Endodermal cell (in vitro differentiated cells): ENCODE data around the gene OR6B1. TPM values are rescaled to one million over a fixed set of nuclear protein-coding genes. Genes with fewer than 3 reads are reported as not detected.

Experiments used
- DNase-seq: peaks from one replicate; pipeline ENCODE4 v3.0.0-alpha.2; 2017
- H3K27ac ChIP-seq: 2 replicates; pipeline ENCODE4 v1.5.1; 2013; ENCODE audit warnings: mild to moderate bottlenecking, low read depth, low read length, moderate library complexity
- H3K27me3 ChIP-seq: 2 replicates; pipeline ENCODE4 v1.6.1; 2013; ENCODE audit warnings: mild to moderate bottlenecking, low read length, moderate library complexity; ENCODE audit not compliant: insufficient read depth, control insufficient read depth, poor library complexity, severe bottlenecking
- H3K36me3 ChIP-seq: 2 replicates; pipeline ENCODE4 v1.7.0; 2013; ENCODE audit warnings: mild to moderate bottlenecking, low read length, moderate library complexity; ENCODE audit not compliant: control insufficient read depth, insufficient read depth
- H3K4me1 ChIP-seq: one replicate; pipeline ENCODE4 v1.7.0; 2013; ENCODE audit warnings: low read length; ENCODE audit not compliant: control insufficient read depth, insufficient read depth
- H3K4me3 ChIP-seq: 2 replicates; pipeline ENCODE4 v1.5.1; 2013; ENCODE audit warnings: mild to moderate bottlenecking, low read length, moderate library complexity
- H3K9ac ChIP-seq: 2 replicates; pipeline ENCODE4 v1.6.1; 2013; ENCODE audit warnings: mild to moderate bottlenecking, low read length, moderate library complexity; ENCODE audit not compliant: poor library complexity, severe bottlenecking; ENCODE audit errors: extremely low read depth
- H3K9me3 ChIP-seq: 2 replicates; pipeline ENCODE4 v1.6.1; 2013; ENCODE audit warnings: mild to moderate bottlenecking, low read length, moderate library complexity; ENCODE audit not compliant: control insufficient read depth
- H3K27ac Mint-ChIP-seq: 2 replicates; pipeline ENCODE4 v1.8.0; 2020; ENCODE audit warnings: mixed read lengths
- H3K27me3 Mint-ChIP-seq: 2 replicates; pipeline ENCODE4 v1.8.0; 2021; ENCODE audit warnings: mild to moderate bottlenecking, mixed read lengths; ENCODE audit not compliant: insufficient read depth
- H3K36me3 Mint-ChIP-seq: 2 replicates; pipeline ENCODE4 v1.8.0; 2020; ENCODE audit warnings: low read depth, mixed read lengths
- H3K4me1 Mint-ChIP-seq: 2 replicates; pipeline ENCODE4 v1.8.0; 2020; ENCODE audit warnings: mixed read lengths
- H3K4me3 Mint-ChIP-seq: 2 replicates; pipeline ENCODE4 v1.8.0; 2020; ENCODE audit warnings: mild to moderate bottlenecking, moderate library complexity, mixed read lengths
- H3K9me3 Mint-ChIP-seq: 2 replicates; pipeline ENCODE4 v1.8.0; 2020; ENCODE audit warnings: mild to moderate bottlenecking, mixed read lengths
- WGBS, 2 experiments: methylation state at CpG; one replicate each; pipeline versions ENCODE4 v1.1.5 to v1.1.7; 2013; ENCODE audit warnings: missing lambda C conversion rate in 2 of 2, mixed read lengths in 1 of 2; ENCODE audit not compliant: insufficient coverage in 1 of 2, insufficient read length in 1 of 2; 5-methylcytosine and 5-hydroxymethylcytosine counted together
- long read RNA-seq, 4 experiments: library from polyadenylated mRNA in 2 of 4; library from RNA in 1 of 4; library from capped mRNA in 1 of 4; stranded (forward) in 3 of 4; unstranded in 1 of 4; transcript quantifications; one replicate each; pipeline ENCODE4 v2.0.0, GENCODE V29; 2020 to 2021; ENCODE audit warnings: inconsistent platforms in 1 of 4
- polyA plus RNA-seq, 2 experiments: library from polyadenylated mRNA; stranded (reverse); fragments of 50-300 nt; gene quantifications; one replicate each; pipeline ENCODE4 v1.2.3, GENCODE V29; 2013
- total RNA-seq, 2 donors: library from RNA; stranded (reverse); fragmentation: NEBNext Ultra II Directional in 1 of 2; extraction: Animal tissue kit (Norgen Biotek cat#: 25700) in 1 of 2; gene quantifications; 2 replicates in 1 of 2; 3 replicates in 1 of 2; pipeline ENCODE4 v1.2.1, GENCODE V29; 2021
- TF ChIP-seq, protein P1 (sequence below): fragments of 200-600 bp; sonication (generic); conservative IDR thresholded peaks from 2 replicates; pipeline ENCODE4 v1.5.0; 2021; ENCODE audit warnings: antibody characterized with exemption, mild to moderate bottlenecking

The OR6B1 gene
- not detected for total RNA-seq
- not detected for polyA plus RNA-seq (2013, experiment 1 of 2)
- not detected for polyA plus RNA-seq (2013, experiment 2 of 2)
- long read RNA-seq, experiment 1: 0 reads
- long read RNA-seq, experiment 2: 0 reads
- long read RNA-seq, experiment 3: 0 reads
- long read RNA-seq, experiment 4: 0 reads

DNA sequence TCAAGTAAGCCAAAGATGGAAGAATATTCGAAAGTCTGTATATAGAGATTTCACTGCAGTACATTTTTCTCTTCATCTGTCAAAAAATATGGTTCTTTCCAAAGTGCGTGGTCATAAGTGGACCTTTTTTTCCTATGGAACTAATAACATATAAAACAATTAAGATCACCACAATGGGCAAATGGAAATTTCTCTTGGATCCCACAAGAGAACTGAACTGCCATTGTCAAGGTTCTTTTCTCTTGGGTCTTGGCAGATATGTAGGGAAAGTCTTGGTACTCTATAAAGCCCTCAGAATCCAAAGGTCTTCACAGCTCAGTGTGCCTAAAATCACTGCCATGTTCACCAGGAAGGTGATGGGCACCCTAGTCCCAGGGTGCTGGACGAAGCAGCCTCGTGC is at the start of gene OR6B1:
Gene OR6B1 (plus strand): TSS at position 301 of the 400 bp plus-strand sequence. CDS start 3,677 bp downstream, outside the sequence.
- Mint-ChIP-seq H3K9me3 (no peaks in the 10 kb centered on the region), H3K27me3 (peaks cover 3% of the 10 kb centered on the region), H3K4me3 (no peak within 1 kb of the TSS), H3K27ac (no peak within 1 kb of the TSS), H3K36me3 (no peaks in the 10 kb centered on the region), H3K4me1 (no peaks in the 10 kb centered on the region)
- WGBS, 2 experiments: 91 to 100% methylated on average over 4 of the region's 4 CpGs
- TF ChIP-seq, protein P1, sequence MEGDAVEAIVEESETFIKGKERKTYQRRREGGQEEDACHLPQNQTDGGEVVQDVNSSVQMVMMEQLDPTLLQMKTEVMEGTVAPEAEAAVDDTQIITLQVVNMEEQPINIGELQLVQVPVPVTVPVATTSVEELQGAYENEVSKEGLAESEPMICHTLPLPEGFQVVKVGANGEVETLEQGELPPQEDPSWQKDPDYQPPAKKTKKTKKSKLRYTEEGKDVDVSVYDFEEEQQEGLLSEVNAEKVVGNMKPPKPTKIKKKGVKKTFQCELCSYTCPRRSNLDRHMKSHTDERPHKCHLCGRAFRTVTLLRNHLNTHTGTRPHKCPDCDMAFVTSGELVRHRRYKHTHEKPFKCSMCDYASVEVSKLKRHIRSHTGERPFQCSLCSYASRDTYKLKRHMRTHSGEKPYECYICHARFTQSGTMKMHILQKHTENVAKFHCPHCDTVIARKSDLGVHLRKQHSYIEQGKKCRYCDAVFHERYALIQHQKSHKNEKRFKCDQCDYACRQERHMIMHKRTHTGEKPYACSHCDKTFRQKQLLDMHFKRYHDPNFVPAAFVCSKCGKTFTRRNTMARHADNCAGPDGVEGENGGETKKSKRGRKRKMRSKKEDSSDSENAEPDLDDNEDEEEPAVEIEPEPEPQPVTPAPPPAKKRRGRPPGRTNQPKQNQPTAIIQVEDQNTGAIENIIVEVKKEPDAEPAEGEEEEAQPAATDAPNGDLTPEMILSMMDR: no peak
- no peaks in the 10 kb centered on the region for H3K9me3 ChIP-seq
- no peaks in the 10 kb centered on the region for H3K4me1 ChIP-seq
- H3K27ac ChIP-seq: no peak within 1 kb of the TSS
- no peaks in the 10 kb centered on the region for H3K27me3 ChIP-seq
- H3K36me3 ChIP-seq: no peaks in the 10 kb centered on the region
- H3K9ac ChIP-seq: no peak within 1 kb of the TSS
- no peak within 1 kb of the TSS for H3K4me3 ChIP-seq
- DNase-seq: no peak

DNA sequence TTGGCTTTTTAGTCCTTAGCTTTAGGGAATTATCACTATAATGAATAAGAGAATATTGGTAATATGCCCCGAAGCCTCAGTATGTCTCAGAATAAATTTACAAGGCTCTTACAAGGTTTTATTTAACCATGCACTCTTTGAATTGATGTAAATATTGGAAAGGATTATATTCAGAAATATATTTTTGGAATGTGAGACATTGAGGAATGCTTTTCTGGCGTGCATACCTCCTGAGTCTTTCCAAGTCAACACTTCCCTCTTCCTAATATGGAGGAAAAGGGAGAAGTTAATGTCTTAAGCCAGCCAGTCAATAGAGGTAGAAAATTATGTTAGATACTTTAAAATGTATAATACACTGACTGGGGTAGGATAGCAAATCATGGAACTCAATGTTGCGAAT is 46.7 kb upstream of the OR6B1 start:
- H3K9ac ChIP-seq: no peak overlapping the region
- peaks cover 2% of the 10 kb centered on the region for H3K9me3 Mint-ChIP-seq
- H3K27me3 ChIP-seq: no peaks in the 10 kb centered on the region
- H3K27ac Mint-ChIP-seq: no peak overlapping the region
- DNase-seq: no peak
- H3K4me3 Mint-ChIP-seq: no peak overlapping the region
- no peaks in the 10 kb centered on the region for H3K27me3 Mint-ChIP-seq
- no peak overlapping the region for H3K4me3 ChIP-seq
- H3K4me1 ChIP-seq: no peaks in the 10 kb centered on the region
- no peaks in the 10 kb centered on the region for H3K36me3 Mint-ChIP-seq
- H3K4me1 Mint-ChIP-seq: no peaks in the 10 kb centered on the region
- H3K27ac ChIP-seq: no peak overlapping the region
- 86 to 95% methylated on average over 1 to 3 of the region's 3 CpGs for WGBS, 2 experiments
- TF ChIP-seq, protein P1: no peak
- no peaks in the 10 kb centered on the region for H3K36me3 ChIP-seq
- no peaks in the 10 kb centered on the region for H3K9me3 ChIP-seq

GRCh38 chr7:143954135-143954534 is 46.0 kb upstream of the OR6B1 start:
- no peak for DNase-seq
- 100% methylated on average over 2 of the region's 2 CpGs; no CpG with 5 or more reads in 1 of the 2 experiments for WGBS, 2 experiments

More at GRCh38 chr7:143954135-143954534, 46.0 kb upstream of the OR6B1 start:
- no peaks in the 10 kb centered on the region for H3K36me3 Mint-ChIP-seq
- TF ChIP-seq, protein P1: no peak
- H3K36me3 ChIP-seq: no peaks in the 10 kb centered on the region
- H3K9me3 Mint-ChIP-seq: peaks cover 2% of the 10 kb centered on the region
- H3K9me3 ChIP-seq: no peaks in the 10 kb centered on the region
- H3K27me3 Mint-ChIP-seq: no peaks in the 10 kb centered on the region
- H3K9ac ChIP-seq: no peak overlapping the region
- no peaks in the 10 kb centered on the region for H3K4me1 Mint-ChIP-seq
- no peak overlapping the region for H3K4me3 Mint-ChIP-seq
- H3K4me3 ChIP-seq: no peak overlapping the region
- H3K4me1 ChIP-seq: no peaks in the 10 kb centered on the region
- no peak overlapping the region for H3K27ac ChIP-seq
- H3K27ac Mint-ChIP-seq: no peak overlapping the region
- H3K27me3 ChIP-seq: no peaks in the 10 kb centered on the region
